ENCODE measurements around the gene REEP6.
"Not testable (repeated sequence)": the region's sequence is repeated elsewhere in the genome, so short reads cannot be mapped to it uniquely, and the experiment has no call there.

The REEP6 gene

DNA sequence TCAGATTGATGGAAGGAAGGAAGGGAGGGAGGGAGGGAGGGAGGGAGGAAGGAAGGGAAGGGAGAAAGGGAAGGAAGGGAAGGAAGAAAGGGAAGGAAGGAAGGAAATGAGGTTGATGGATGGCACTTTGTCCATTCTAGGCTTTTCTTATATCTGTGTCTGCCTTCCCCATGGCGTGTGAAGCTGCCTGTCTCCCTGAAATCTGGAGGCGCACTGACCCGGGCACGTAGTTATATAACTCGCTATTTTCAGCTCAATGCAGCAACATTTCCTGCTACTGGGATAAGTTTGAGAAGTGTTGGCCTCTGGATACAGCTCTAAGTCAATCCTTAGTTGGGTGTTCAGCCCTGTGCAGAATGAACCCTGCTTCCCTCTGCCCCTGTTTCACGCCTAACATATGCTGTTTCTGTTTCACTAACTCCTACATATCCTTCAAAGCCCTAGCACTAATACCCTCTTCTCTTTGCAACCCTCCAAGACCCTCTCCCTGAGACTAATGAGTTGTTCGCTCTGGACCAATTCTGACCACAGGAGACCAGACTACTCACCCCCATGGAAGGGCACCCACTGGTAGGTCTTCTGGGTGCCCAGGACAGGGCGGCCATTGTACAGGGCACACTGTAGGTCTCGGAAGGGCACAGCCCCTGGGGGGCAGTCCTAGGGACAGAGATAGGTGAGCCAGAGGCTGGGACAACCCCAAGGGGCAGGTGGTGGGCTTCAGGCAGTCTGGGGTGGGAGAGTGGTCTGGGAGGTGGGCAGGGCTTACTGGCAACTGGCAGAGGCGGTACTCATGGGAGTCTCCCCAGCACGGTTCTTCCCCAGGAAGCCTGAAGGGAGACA lies 18.8 kb downstream of the REEP6 start:
- DNase-seq = no peak

DNA sequence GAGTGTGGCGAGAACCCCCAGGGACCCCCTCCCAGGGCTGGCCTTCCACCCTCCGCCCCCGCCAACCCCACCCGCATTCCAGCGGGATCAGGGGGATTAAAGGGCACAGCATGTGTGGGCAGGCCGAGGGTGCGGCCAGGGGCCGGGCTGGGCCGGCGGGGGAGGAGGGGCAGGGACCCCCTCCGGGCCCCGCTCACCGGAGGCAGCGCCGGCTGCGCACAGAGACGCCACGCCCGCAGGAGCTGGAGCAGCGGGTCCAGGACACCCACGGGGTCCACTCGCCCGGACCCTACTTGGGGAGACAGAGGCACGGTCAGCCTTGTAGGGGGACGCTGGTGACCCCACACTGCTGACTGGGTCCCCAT lies 19.4 kb downstream of the REEP6 start:
- DNase-seq = no peak

DNA sequence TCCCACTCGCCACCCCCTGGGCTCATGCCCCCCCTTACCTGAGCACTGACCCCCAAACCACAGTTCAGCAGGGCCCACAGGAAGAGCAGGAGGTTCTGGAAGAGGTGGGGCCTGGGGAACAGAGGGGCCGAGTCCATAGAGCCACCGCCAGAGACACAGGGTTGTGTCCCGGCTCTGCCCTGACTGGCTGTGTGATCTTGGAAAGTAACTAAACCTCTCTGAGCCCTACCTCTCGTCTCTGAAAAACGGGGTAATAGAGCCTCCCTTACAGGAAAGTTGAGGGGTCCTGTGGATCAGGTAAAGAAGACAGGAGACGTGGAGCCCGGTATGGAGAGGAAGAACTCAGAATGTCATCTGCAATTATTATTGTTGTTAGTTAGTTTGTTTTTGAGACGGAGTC lies 19.8 kb downstream of the REEP6 start:
- DNase-seq = no peak

DNA sequence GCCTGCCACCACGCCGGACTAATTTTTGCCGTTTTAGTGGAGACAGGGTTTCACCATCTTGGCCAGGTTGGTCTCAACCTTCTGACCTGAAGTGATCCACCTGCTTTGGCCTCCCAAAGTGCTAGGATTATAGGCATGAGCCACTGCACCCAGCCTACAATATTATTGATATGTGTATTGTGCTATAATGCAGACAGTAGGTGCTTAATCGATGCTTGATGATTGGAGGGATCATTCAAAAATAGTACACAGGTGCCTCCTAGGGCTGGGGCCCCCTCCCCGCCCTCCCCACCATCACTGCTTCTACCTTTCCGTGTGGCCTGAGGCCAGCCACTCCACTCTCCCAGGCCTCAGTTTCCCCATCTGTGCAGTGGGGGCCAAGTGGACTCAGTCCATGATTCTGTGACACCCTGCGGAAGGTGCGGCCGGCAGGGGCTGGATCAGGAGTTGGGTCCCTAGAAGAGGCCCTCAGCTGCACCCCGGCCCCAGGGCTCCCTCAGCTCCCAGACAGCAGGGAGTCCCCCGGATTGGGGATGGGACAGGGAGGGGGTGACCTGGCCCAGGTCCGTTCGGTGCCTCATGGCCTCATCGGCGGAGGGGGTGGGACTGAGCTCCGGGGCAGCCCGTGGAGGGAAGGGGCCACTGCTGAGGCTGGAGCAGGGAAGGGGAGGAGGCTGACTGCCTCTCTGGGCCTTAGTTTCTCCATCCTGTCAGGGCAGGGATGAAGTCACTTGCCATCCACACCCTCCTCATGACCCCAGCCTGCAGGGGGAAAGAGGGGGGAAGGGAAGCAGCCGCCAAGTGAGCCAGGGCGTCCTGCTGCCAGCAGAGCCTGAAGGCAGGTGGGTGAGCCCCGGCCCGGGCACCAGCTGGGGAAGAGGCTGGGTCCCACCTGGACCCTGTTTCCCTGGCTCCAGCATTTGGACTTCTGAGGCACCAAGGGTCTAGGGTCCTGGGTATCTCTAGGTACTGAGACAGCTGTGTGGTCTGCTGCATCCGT lies 20.6 kb downstream of the REEP6 start:
- DNase-seq = no peak

DNA sequence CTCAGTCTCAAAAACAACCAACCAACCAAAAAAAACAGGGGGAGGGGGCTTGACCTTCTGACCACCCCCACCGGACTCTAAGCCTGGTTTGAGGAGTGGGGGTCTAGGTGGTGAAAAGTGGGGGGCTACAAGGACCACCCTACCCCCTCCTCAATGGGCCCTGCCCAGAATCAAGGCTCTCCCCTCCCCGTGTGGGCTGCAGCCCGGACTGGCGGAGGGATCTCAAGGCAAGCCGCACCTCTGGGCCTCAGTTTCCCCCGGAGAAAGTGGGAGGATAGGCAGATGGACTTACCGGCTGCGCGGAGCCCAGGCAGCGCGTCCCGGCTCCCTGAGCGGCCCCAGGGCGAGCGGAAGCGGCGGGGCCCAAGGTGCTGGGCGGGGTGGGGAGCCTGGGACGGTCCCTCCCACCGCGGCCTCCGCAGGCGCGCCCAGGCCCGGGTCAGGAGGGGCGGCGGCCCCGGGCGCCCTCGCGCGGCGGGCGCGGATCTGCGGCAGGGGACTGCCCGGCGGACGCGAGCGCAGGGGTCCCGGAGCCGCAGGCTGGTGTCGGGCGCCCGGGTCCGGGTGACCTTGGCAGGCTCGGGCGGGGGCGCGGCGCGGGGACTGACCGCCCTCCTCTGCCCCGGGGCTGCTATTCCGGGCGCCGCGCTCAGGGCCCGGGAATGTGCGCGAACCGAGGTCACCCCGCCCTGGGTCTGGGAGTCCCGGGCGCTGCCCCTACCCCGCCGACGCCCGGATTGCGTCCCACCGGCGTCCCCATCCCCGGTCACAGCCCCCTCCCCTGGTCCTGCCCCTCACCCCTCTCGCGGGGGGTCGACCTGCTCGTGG lies 21.9 kb downstream of the REEP6 start, which contains the start of gene ADAMTSL5:
Gene ADAMTSL5 (minus strand): TSS at position 349 of the 828 bp plus-strand sequence. CDS start 2,076 bp downstream, outside the sequence.
- DNase-seq = peak in 3 of 4 experiments; percentile 23 to 56 (median 33)

DNA sequence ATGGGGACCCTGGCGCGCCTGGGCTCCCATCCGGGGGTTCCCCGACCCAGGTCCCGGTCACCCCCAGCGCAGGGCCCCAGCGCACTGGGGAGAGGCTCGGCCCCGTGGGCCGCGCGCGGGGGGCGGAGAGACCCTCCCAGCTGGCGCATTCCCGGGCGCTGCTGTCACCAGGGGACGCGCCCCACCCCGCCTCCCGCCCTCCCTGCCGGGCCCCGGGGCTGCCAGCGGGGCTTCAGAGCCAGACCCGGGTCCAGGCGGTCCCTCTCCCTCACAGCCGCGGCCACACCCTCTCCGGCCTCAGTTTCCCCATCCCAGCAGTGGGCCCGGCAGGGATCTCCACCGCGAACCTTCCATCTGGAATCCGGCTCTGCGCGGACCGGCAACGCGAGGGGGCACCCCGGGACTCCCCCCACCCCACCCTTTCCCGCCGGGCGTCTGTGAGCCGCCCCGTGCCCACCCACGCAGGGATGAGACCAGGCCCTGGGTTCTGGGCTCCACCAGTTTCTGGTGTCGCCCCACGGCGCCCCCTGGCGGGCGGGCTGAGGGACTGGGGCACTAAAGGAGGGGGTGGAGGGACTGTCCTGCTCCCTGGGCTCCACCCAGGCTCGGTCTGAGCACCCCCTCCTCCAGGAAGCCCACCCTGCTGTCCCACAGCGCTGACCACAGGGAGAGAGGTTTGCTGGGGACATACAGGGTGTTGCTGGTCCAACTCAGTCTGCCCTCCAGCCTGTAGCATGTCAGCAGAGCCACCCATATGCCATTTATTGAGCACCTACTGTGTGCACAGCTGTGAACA lies 22.7 kb downstream of the REEP6 start:
- DNase-seq = peak in 3 of 4 experiments; percentile 35 to 64 (median 44)

DNA sequence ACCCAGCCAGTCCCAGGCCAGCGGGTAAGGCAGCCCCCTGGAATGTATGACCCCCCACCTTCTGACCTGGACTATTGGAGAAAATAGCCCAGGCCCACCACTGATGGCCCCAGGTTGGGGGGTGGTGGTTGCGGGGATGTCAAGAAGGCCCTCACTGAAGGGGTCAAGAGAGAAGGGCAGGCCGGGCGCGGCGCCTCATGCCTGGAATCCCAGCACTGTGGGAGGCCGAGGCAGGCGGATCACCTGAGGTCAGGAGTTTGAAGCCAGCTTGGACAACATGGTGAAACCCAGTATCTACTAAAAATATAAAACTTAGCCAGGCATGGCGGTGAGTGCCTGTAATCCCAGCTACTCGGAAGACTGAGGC lies 23.3 kb downstream of the REEP6 start:
- DNase-seq = no peak

DNA sequence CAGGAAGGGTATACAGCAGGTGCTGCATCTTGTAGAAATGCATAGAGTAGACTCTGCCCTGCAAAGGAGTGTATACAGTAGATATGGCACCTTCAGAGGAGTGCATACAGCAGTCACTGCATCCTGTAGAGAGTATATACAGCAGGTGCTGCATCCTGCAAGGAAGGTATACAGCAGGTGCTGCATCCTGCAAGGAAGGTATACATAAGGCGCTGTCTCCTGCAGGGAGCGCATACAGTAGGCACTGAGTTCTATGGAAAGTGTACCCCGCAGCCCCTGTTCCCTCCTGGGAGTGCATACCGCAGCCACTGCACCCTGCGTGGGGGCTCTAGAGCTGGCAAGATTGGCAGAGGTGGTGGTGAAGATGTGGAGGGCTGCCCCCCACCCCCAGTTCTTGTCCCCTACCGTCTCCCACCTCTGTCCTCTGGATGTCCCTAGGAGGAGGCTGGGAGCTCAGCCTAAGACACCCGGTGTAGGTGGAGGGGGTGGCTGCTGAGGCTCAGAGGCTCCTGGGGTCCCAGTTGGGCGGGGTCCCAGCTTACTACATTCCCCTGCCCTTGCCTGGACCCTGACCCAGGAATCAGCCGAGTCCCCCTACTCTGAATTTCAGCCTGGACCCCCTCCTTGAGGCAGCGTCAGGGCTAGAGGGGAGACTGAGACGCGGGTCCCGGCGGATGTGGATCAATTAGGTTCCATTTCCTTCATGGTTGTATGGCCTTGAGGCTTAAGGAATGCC lies 24.2 kb downstream of the REEP6 start:
- no peak for DNase-seq

DNA sequence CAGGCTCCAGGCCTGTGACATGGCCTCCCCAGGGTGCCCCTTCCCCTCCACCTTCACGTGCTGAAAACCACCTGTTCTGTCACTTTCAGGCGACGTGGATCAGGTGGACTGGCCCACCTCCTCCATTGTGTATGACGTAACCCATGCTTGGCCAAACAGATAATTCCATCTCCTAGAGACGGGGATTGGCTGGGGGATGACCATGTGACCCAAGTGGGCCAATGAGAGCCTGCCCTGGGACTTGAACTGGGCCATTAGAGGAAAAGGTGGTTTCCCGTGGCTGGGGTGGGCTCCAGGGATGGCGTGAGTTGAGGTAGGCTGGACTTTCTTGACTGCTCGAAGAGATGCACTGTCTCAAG lies 25.4 kb downstream of the REEP6 start:
- no peak for DNase-seq

DNA sequence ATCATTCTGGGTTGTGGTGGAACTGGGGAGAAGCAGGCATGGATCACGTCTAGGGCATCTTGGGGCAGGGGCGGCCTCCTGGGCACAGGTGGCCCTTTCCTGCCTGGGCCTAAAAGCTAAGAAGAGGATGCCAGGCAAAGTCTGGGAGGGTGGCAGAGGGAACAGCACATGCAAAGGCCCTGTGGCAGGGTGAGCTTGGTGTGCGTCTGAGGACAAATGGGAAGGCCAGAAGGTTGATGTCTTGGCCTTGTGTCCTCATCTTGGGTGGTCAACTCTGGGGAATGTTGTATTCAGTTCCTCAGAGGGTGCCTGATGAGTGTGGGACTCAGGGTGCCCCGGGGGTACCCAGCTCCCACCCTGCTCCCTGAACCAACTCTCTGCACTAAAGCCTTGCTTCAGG lies 27.5 kb downstream of the REEP6 start:
- no peak for DNase-seq

DNA sequence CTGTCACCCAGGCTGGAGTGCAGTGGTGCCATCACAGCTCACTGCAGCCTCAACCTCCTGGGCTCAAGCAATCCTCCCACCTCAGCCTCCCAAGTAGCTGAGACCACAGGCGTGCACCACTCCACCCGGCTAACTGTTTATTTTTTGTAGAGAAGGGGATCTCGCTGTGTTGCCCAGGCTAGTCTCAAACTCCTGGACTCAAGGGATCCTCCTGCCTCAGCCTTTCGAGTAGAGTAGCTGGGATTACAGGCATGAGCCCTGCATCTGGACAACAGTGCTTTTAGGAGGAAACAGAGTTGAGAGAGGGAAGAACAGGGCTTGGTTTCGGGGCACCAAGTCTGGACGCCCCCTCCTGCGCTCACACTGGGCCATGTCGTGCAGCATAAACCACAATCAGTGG lies 28.8 kb downstream of the REEP6 start:
- not testable (repeated sequence) for DNase-seq

DNA sequence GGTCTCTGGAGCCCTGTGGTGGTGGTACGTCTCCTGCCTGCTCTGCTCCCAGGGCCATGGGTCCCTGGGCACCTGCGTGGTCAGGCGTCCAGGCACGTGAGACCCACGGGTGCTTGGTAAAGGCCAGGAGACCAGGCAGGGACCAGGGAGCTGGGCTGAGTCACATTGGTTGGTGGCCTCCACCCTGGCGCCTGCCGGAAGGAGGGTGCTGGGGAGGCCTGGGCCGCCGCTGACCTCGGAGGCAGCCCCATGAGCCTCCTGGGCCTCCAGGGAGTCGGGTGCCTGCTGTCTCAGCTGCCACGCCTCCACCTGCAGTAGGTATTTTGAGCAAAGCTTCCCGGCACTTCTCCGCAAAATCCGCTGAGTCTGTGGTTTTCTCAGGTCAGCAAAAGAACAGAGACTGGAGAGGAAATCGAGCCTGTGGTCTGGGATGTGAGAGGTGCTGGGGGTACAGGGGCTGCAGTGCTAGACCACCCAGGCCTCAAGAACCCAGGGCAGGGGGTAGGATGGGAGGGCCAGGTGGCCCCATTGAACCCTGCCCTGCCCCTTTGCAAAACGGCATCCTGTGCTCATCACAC lies 29.3 kb downstream of the REEP6 start:
- no peak for DNase-seq

DNA sequence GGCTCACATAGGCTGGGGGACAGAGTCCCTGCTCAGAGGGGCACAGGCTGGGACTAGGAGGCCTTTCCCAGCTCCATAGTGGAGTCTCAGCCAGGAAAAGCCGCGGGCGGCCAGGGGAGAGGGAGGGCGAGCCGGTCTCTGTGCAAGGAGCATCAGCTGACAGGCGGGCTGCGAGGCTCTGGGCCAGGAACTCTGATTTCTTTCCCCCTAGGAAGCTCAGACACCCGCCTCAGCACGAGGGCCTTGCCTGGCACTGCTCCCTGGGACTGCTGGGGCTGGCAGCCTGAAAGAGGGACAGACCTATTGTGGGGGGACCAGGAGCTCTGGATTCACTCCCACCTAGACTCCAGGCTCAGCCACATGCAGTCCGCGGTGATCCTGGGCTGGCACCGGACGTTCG lies 30.7 kb downstream of the REEP6 start:
- no peak for DNase-seq

DNA sequence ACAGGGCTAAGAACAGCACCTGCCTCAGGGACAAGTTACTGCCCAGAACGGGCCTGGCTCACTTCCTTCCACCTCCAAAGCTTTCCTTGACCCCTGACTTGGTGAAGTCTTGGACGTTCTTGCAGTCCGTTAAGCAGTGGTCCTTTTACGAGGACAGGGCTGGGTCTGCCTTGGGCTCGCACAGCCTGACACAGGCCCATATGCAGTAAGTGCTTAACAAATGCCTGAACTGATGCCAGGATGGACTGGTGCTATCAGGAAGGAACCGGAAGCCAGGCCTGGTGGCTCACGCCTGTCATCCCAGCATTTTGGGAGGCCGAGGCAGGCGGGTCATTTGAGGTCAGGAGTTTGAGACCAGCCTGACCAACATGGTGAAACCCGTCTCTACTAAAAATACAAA lies 31.1 kb downstream of the REEP6 start:
- DNase-seq = no peak

DNA sequence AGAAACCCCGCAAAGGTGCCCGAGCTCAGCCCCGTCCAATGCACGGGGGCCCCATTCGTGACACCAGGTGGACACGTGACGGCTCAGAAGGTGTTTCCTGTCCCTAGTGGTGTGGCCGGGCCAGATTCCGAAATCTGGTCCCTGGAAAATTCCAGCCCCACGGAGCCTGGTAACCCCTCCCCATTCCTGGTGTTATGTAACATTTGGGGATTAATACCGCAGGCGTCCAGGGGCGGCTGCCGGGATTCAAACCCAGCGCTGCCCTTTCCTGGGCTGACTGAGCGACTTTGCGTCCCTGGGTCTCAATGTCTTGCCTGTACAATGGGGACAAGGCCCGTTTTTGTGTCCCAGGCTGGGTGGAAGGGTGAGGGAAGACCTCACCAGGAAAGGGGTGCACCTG lies 31.9 kb downstream of the REEP6 start:
- DNase-seq = no peak

DNA sequence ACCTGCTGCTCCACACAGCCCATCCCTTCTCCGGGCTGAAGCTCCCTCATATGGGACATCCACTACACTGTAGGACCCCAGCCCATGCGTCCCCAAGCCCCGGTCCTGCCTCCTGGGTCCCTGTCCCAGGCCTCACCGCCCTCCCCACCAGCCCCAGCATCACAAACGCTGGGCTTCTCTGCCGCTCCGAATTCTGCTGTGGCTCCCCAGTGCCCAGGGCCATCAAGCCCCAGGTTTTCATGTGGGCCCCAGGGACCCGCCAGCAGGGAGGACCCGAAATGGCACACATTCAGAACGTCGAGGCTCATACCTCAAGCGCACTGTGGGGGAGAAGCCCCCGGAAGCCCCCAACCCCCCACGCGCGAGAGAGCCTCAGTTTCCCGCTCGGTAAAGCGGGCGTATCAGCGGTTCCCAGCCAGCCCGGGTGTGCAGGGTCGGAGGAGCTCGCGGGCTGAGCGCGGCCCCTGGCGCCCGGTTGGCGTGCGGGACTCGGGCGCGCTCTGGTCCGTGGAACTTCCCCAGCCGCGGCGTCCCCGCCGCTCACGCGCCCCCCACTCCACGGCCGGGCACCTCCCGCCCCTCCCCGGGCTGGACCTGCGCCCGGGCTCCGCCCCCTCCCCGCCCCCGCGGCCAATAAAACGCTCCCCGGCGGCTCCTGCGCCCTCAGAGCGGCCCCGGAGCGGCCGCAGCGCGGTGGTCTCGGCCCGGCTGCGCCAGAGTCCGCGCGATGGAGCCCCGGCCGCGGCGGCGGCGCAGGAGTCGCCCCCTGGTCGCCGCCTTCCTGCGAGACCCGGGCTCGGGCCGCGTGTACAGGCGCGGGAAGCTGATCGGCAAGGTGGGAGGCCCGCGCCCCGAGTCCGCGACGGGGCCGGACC lies 32.7 kb downstream of the REEP6 start, which contains the start of gene PLK5:
Gene PLK5 (plus strand): TSS at position 666 of the 875 bp plus-strand sequence. CDS start 2,920 bp downstream, outside the sequence.
- no peak for DNase-seq

DNA sequence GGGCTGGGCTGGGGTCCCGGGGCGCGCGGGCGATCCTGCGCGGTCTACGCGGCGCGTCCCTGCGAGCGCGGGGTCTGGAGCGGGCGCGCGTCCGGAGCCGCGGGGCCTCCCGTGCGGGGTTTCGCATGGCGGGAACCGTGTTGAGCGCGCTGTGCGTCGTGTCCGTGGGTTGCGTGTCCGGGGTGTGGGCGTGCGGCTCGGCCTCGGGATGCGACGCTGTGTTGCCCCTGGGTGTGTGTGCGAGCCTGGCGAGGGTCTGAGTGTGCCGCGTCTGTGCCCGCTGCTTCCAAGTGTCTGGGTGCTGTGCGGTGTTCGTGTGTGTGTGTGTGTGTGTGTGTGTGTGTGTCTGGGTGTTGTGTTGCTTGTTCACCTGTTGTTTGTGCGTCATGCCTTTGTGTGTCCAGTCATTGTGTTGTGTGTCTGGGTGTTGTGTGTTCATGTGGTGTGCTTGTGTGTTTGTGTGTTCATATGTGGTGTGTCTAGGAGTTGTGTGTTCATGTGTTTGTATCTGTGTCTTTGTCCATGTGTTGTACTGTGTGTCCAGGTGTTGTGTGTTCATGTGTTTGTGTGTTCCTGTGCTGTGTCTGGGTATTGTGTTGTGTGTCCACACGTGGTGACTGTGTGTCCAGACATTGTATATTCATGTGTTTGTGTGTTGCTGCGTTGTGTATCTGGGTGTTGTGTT lies 33.4 kb downstream of the REEP6 start:
- no peak for DNase-seq

DNA sequence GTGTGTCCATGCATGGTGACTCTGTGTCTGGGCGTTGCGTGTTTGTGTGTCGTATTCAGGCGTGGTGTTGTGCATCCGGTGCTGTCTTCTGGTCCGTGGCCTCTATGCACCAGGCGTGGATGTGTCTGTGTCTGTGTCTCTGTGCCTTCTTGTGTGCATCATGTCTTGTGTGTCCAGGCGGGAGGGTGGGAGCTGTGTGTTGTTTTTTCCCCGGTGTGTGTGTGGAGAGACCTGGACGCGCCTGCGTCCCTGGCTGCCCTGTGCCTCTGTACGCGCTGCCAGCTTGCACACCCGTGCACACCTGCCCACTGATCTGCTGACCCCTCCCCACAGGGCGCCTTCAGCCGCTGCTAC lies 34.0 kb downstream of the REEP6 start:
- DNase-seq = no peak

DNA sequence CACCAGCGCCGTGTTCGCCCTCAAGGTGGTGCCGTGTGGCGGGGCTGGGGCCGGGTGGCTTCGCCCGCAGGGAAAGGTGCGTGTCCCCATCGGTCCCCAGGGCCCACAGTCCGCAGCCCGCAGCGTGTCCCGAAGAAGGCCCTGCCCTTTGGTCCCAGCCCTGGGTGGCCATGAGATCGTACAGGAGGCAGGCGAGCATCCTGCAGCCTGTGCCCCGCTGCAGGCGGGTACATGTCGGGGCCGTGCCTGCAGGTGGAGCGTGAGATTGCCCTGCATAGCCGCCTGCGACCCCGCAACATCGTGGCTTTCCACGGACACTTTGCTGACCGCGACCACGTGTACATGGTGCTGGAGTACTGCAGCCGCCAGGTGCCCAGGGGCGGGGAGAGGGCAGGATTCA lies 34.4 kb downstream of the REEP6 start:
- DNase-seq = no peak

All from activated naive CD4-positive, alpha-beta T cell (primary cell).